Measurements from ENCODE around the gene CFAP99.

GRCh38 chr4:2399631-2400190 lies 19.0 kb upstream of the CFAP99 start:
- TF ChIP-seq, protein P1, sequence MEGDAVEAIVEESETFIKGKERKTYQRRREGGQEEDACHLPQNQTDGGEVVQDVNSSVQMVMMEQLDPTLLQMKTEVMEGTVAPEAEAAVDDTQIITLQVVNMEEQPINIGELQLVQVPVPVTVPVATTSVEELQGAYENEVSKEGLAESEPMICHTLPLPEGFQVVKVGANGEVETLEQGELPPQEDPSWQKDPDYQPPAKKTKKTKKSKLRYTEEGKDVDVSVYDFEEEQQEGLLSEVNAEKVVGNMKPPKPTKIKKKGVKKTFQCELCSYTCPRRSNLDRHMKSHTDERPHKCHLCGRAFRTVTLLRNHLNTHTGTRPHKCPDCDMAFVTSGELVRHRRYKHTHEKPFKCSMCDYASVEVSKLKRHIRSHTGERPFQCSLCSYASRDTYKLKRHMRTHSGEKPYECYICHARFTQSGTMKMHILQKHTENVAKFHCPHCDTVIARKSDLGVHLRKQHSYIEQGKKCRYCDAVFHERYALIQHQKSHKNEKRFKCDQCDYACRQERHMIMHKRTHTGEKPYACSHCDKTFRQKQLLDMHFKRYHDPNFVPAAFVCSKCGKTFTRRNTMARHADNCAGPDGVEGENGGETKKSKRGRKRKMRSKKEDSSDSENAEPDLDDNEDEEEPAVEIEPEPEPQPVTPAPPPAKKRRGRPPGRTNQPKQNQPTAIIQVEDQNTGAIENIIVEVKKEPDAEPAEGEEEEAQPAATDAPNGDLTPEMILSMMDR (IDR thresholded peaks at IDR 0.05; ENCODE audit: control extremely low read depth in 1 of 3, insufficient read depth in 1 of 3, low read depth in 1 of 3, low read length in 3 of 3) = no peak
- TF ChIP-seq, protein P2, sequence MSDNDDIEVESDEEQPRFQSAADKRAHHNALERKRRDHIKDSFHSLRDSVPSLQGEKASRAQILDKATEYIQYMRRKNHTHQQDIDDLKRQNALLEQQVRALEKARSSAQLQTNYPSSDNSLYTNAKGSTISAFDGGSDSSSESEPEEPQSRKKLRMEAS (IDR thresholded peaks at IDR 0.05) = no peak
- TF ChIP-seq POLR2A (IDR thresholded peaks at IDR 0.05; ENCODE audit: control extremely low read depth in 1 of 2, low read depth in 2 of 2, low read length in 2 of 2) = no peak
- no peak for TF ChIP-seq EP300 (IDR thresholded peaks at IDR 0.05; ENCODE audit: borderline replicate concordance in 1 of 2, low read depth in 2 of 2, low read length in 2 of 2)
- TF ChIP-seq, protein P3, sequence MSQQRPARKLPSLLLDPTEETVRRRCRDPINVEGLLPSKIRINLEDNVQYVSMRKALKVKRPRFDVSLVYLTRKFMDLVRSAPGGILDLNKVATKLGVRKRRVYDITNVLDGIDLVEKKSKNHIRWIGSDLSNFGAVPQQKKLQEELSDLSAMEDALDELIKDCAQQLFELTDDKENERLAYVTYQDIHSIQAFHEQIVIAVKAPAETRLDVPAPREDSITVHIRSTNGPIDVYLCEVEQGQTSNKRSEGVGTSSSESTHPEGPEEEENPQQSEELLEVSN (IDR thresholded peaks at IDR 0.05) = no peak
- no peak for TF ChIP-seq POU5F1 (IDR thresholded peaks at IDR 0.05; ENCODE audit: low read depth, low read length)
- TF ChIP-seq JUN (IDR thresholded peaks at IDR 0.05; ENCODE audit: low read depth, low read length) = no peak
- TF ChIP-seq EZH2 (IDR thresholded peaks at IDR 0.05; ENCODE audit: low read depth, low read length, severe bottlenecking) = no peak
- no peak for TF ChIP-seq POLR2AphosphoS5 (IDR thresholded peaks at IDR 0.05; ENCODE audit: low read depth, low read length)
- no peak for TF ChIP-seq CBX5 (IDR thresholded peaks at IDR 0.05; ENCODE audit: low read depth, low read length)
- TF ChIP-seq CEBPB (IDR thresholded peaks at IDR 0.05; ENCODE audit: low read depth, low read length) = no peak
- no peak; a peak in 1 of 4 replicates for TF ChIP-seq RAD21 (IDR thresholded peaks at IDR 0.05 in 1 of 2, conservative IDR thresholded peaks at IDR 0.05 in 1 of 2; ENCODE audit: low read depth in 2 of 2, low read length in 2 of 2)
- no peak for TF ChIP-seq BACH1 (IDR thresholded peaks at IDR 0.05; ENCODE audit: low read length)

Measured in H1 (cell line).